GOT3 (cell line): ENCODE data around the gene SLC35A5.

Source experiments
- DNase-seq: peaks from one replicate; lab custom pipeline; 2025; ENCODE audit warnings: mixed read lengths; lab: John Stamatoyannopoulos, UW

The SLC35A5 gene

DNA sequence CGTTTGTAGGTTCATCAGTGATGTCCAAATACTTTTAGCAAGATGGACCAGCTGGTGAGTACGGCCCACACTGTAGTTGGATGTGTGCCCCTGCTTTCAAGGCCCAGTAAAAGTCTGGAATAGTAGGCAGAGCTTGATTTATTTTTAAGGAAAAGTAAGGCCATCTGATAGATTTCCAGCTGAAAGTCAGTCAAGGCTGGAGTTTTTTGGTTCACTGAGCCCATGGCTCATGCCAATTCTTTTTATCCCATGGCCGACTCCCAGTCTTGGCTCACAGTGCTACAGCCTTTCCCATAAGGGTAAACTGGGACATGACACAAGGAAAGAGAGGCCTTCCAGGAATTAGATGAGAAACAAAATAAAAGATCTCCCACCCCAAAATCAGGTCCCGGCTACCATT is 65.6 kb downstream of the SLC35A5 start:
- no peak for DNase-seq

DNA sequence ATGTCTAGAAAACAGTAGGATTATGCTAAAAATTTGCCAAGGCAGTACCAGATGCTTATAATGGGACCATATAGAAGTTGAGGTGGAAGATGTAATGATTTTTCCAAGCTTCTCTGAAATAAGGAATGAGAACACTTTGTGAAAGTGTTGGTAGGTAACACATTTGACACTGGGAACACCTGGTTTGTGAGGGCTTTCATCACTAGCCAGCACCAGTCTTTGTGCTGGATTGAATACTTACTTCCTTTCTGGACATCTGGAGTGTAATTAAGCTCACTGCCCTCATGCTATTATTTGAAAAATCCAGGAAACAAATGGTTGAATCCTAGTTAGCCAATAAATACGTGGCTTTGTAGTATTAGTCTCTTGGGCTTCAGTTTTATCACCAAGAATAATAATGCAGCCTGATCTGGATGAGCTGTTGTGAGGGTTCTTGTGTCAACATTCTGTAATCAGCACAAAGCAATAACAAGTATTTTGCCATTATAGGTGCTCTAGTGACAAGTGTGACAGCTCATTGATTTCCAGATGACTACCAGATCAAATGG is 66.1 kb downstream of the SLC35A5 start:
- no peak for DNase-seq

DNA sequence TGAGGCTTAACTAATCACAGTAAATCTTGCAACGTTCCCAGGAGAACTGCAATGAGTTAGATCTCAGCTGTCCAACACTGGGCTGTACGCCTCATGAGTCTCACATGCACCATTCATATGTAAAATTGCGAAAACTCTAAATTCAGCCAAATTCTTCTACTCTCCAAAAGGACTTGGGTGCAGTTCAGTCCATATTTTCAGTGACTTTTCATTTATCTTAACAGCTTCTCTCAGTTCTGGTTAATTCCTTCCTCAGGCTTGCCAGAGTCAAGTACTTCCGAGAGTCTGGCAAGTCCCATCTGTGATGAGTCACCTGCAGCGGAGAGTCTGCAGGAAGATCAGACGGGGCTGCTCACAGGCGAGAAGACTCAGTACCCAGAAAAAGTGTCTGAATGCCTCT is 67.6 kb downstream of the SLC35A5 start:
- no peak for DNase-seq

DNA sequence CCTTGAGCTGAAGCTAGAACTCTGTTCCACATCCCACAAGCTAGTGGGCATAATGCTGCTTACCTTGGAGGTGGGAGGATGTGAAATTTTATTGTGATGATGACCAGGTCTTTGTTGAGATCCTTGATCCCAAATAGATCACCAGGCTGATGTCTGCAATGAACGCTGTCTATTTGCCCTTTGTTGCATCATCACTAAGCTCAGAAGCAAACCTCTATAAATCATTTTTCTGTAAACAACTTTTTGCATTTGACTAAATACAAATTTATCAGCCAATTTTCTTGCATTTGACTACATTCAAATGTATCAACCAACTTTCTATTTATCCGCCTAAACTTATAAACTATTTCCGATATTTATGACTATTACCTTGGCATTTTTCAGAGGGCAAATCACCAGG is 69.4 kb downstream of the SLC35A5 start:
- DNase-seq, result no peak

DNA sequence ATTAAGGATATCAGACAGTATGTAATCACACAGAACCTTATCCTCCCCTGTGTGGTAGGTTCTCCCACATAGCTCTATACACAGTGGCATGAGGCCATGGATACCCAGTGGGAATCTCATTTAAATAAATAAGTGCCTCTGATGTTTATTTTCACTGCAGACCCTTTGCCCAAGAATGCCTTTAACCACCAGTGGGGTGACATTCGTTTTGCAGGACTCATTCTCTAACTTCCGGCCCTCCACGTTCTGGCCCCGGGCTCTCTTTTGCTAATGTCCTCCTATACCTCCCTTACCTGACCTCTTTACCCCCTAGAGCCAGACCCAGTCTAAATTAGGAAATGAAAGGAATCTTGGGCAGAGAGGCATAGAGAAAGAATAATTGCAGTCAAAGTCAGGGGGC is 70.8 kb downstream of the SLC35A5 start:
- DNase-seq, result no peak

DNA sequence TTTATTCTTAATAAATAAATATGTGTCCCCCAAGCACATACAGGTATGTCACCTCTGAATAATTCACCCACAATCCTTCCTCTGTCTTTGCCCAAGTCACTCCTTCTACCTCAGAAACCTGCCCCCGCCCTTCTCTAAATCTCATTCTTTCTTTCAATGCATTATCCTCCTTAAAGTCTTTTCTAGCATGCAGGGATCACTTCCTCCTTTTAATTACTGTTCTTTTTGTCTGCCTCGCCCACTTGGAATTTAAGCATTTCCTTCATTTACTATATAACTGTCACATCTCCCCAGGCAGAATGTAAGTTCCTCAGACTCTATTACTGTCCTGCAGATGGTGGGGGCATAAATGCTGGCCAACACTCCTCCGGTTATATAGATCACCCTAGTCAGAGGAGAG is 71.3 kb downstream of the SLC35A5 start:
- DNase-seq, result no peak

DNA sequence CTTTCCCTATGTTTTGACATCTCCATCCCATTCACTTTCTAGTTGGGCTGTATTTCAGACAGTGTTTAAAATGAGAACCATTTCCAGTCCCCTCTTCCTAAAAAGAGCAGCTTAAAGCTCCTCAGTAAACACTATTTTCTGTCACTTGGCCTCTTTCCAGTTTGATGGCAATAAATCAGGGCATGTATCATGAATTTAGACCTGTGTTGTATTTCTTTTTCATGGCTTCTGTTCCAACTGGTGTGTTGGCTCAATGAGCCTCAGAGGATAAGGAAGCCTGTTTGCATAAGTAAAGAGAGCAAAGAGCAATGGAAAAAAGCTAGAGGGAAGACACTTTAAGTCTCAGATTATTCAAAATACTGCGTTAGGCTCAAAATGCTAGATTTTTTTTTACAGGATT is 71.9 kb downstream of the SLC35A5 start:
- DNase-seq, result no peak

DNA sequence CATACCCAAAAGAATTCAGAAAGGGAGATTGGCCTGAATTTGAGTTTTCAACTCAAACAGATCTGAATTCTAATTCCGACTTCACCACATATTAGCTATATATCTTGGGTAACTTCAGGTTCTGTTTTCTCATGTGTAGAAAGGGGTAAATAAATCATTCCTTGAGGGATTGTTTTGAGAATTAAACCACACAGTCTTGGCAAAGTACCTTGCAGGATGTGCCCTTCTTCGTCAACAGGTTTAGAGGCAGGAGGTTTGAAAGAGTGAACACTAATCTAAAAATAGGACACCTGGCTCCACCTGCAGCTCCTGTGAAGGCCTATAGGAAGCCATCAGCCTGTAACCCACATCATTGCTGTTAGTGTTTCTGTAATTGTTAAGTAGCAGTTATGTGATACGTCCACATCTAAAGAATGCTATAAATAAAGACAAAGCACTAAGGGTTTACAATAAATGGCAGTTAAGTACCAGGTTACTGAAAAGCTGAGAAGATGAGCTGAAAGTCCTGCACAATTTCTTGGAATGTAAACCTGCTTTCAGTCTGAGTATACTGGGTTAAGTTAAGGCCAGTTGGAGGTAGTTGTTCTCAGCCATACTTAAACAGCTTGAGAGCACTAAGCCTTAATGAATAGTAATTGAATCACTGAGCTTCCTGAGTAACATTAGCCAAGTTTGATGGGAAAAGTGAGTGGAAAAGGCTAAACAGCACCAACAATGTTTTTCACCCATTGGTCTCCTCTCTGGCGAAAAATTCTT is 73.1 kb downstream of the SLC35A5 start:
- no peak for DNase-seq
